ENCODE measurements around the gene HECTD4.

HECTD4 gene

DNA sequence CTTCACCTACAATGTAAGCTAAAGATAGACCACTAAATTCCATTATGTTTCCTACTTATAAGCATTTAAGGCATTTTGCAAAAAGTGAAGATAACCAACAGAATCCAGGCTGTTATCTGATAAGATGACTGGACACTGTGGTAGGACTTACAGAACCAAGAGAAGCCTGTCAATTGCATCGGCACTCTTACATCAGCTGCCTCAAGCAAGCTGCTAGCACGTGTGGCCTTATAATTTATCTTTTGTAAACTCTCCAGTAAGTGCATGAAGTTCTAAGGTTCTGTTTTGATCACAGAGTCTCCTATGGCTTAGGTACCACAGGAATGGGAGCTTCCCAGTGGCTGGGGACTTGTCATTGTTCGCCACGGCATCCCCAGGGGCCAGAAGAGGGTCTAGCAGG is 168.2 kb downstream of the HECTD4 start:
- Mint-ChIP-seq H3K9me3 (no peaks in the 10 kb centered on the region), H3K27me3 (ENCODE audit: low read depth) (no peaks in the 10 kb centered on the region), H3K27ac (no peak overlapping the region), H3K36me3 (ENCODE audit: low read depth) (peaks cover 63% of the 10 kb centered on the region), H3K4me1 (no peaks in the 10 kb centered on the region), H3K4me3 (no peak overlapping the region)
- TF ChIP-seq, protein P1, sequence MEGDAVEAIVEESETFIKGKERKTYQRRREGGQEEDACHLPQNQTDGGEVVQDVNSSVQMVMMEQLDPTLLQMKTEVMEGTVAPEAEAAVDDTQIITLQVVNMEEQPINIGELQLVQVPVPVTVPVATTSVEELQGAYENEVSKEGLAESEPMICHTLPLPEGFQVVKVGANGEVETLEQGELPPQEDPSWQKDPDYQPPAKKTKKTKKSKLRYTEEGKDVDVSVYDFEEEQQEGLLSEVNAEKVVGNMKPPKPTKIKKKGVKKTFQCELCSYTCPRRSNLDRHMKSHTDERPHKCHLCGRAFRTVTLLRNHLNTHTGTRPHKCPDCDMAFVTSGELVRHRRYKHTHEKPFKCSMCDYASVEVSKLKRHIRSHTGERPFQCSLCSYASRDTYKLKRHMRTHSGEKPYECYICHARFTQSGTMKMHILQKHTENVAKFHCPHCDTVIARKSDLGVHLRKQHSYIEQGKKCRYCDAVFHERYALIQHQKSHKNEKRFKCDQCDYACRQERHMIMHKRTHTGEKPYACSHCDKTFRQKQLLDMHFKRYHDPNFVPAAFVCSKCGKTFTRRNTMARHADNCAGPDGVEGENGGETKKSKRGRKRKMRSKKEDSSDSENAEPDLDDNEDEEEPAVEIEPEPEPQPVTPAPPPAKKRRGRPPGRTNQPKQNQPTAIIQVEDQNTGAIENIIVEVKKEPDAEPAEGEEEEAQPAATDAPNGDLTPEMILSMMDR (IDR thresholded peaks at IDR 0.05; ENCODE audit: unreplicated experiment in 3 of 3): no peak

DNA sequence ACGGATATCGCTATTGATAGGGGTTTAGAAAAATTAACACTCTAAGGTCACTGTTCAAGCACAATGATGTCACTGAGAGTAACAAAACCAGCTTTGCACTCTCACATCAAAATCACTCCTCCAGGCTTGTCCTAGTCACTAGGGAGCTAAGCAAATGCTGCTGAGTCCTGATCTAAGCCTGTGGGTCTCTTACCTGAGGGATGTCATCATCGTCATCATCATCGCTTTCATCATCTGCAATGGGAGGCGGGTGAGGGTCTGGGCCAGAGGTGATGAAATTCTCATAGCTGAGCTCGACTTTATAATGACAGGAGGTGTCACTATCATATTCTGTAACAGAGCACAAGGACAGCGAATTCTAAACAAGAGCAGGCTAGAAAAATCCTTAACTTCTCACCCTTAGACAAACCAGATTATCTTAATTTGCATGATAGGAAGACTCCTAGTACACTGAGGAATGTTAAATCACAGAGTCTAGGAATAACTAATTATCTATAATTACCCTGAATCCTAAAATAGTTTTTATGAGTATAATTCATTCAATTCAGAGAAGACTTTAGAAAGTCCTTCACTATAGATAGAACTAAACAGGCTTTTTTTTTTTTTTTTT is 173.8 kb downstream of the HECTD4 start:
- H3K27me3 Mint-ChIP-seq (ENCODE audit: low read depth): no peaks in the 10 kb centered on the region
- no peaks in the 10 kb centered on the region for H3K4me1 Mint-ChIP-seq
- H3K36me3 Mint-ChIP-seq (ENCODE audit: low read depth): peaks cover 53% of the 10 kb centered on the region
- no peaks in the 10 kb centered on the region for H3K9me3 Mint-ChIP-seq
- TF ChIP-seq, protein P1 (IDR thresholded peaks at IDR 0.05; ENCODE audit: unreplicated experiment in 3 of 3): no peak
- no peak overlapping the region for H3K27ac Mint-ChIP-seq
- H3K4me3 Mint-ChIP-seq: no peak overlapping the region

DNA sequence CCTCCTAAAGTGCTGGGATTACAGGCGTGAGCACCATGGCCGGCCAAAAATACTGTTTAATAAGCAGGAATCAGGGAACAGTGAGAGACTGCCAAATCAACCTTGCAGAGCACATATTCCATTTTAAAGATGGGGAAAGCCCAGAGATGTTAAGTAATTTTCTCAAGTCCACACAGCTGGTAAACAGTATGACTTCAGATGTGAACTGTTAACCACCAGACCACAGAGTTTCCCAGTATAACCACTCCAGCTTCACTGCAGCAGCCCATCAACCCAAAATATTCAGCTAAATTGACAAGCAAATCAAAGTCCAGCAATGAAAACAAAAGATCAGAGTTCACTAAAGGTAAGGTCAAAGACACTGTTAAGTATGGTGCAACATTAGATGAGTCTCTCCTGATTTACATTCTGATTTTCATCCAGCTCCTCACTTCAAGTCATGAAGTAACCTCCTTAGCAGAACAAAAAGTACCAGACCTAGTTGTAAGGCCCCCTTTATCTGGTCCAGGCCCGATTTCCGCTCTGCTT is 174.8 kb downstream of the HECTD4 start:
- no peak overlapping the region for H3K27ac Mint-ChIP-seq
- TF ChIP-seq, protein P1 (IDR thresholded peaks at IDR 0.05; ENCODE audit: unreplicated experiment in 3 of 3): no peak
- no peak overlapping the region for H3K4me3 Mint-ChIP-seq
- peaks cover 56% of the 10 kb centered on the region for H3K36me3 Mint-ChIP-seq (ENCODE audit: low read depth)
- no peaks in the 10 kb centered on the region for H3K4me1 Mint-ChIP-seq
- no peaks in the 10 kb centered on the region for H3K9me3 Mint-ChIP-seq
- H3K27me3 Mint-ChIP-seq (ENCODE audit: low read depth): no peaks in the 10 kb centered on the region

DNA sequence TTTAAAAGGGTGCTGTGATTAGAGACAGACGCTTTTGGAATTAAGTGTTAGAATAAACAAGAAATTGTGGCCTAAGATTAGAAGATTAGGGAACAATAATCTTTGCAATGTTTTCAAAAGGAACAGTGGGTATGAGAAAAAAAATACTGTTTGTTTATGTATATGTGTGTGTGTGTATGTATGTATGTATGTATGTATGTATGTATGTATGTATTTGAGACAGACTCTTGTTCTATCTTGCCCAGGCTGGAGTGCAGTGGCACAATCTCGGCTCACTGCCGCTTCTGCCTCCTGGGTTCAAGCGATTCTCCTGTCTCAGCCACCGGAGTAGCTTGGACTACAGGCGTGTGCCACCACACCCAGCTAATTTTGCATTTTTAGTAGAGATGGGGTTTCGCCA is 175.3 kb downstream of the HECTD4 start:
- Mint-ChIP-seq H3K9me3 (no peaks in the 10 kb centered on the region), H3K4me3 (no peak overlapping the region), H3K27me3 (ENCODE audit: low read depth) (no peaks in the 10 kb centered on the region), H3K4me1 (no peaks in the 10 kb centered on the region), H3K36me3 (ENCODE audit: low read depth) (peaks cover 51% of the 10 kb centered on the region), H3K27ac (no peak overlapping the region)
- TF ChIP-seq, protein P1 (IDR thresholded peaks at IDR 0.05; ENCODE audit: unreplicated experiment in 3 of 3): no peak

DNA sequence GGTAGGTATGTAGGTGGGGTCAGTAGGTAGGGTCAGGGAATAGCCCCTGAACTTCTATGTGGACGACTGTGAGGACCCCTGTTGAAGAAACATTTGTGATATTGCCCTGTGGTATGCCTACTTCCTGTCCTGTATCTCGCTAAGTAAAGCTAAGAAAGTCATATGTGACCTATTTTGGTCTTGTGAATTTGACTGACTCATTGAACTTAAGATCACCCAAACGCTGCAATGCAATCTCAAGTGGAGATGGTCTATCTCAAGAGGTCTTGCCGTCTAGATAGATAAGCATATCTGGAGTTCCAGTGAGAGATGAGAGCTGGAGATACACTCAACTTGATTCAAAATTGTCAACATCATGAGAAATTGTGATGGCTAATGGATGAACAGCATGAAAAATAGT is 183.1 kb downstream of the HECTD4 start:
- Mint-ChIP-seq H3K27me3 (ENCODE audit: low read depth) (no peaks in the 10 kb centered on the region), H3K4me3 (no peak overlapping the region), H3K27ac (no peak overlapping the region), H3K4me1 (no peaks in the 10 kb centered on the region), H3K9me3 (no peaks in the 10 kb centered on the region), H3K36me3 (ENCODE audit: low read depth) (peaks cover 44% of the 10 kb centered on the region)
- TF ChIP-seq, protein P1 (IDR thresholded peaks at IDR 0.05; ENCODE audit: unreplicated experiment in 3 of 3): no peak

DNA sequence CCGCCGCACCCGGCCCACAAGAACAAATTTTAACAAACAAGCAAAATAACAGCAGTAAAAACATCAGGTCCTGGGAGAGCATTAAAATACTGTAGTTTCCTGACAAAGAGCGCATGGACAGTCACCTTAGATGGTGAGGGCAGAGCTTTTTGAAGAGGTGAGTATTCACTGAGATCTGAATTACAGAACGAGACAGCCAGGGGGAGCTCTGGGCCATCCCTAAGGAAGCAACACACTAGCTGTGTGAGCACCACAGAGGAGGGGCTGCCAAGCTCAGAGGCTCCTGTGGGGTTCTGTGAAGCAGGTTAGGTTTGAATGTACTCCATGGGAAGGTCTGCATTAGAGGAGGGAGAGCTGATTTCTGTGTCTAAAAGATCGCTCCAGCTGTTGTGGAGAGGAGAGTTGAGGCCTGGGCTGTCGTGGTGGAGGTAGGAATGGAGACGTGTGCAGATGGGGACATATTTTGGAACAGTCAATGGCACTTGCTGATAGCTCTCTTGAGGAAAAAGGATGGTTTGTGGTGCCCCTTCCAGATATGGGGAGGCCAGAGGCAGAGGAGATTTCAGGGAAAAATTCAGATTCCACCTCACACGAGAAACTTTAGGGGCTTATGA is 184.0 kb downstream of the HECTD4 start:
- Mint-ChIP-seq H3K9me3 (no peaks in the 10 kb centered on the region), H3K4me3 (no peak overlapping the region), H3K36me3 (ENCODE audit: low read depth) (peaks cover 43% of the 10 kb centered on the region), H3K27me3 (ENCODE audit: low read depth) (no peaks in the 10 kb centered on the region), H3K4me1 (no peaks in the 10 kb centered on the region), H3K27ac (no peak overlapping the region)
- TF ChIP-seq, protein P1 (IDR thresholded peaks at IDR 0.05; ENCODE audit: unreplicated experiment in 3 of 3): peak; percentile 54 to 63 (median 55)

Data from nephron (organoid).